ENCODE measurements around the gene PCDHB7.
"Not testable (repeated sequence)": the region's sequence is repeated elsewhere in the genome, so short reads cannot be mapped to it uniquely, and the experiment has no call there.

PCDHB7 gene

DNA sequence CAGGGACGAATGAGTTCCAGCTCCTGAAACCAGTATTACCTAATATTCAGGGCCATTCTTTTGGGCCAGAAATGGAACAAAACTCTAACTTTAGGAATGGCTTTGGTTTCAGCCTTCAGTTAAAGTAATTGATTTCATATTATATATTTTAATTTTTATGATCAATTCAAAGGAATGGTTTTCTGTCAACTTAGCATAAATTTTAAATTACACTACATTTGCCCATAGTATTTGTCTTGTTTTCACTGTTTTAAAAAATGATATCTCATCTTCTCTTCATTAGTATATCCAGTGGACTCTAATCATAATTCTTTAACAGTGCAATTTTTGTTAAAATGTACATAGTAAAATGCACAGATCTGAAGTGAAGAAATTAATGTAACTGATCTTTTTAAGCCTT is 7.9 kb downstream of the PCDHB7 start:
- H3K36me3 ChIP-seq = no peaks in the 10 kb centered on the region
- H3K4me2 ChIP-seq = no peak overlapping the region
- H3K4me1 ChIP-seq = no peaks in the 10 kb centered on the region
- no peak overlapping the region for H3K27ac ChIP-seq
- H3K9ac ChIP-seq = no peak overlapping the region
- H3K4me3 ChIP-seq = no peak overlapping the region
- no peak for TF ChIP-seq Cebpa-rat (IDR thresholded peaks at IDR 0.05)
- no peaks in the 10 kb centered on the region for H4K20me1 ChIP-seq
- no peaks in the 10 kb centered on the region for H3K27me3 ChIP-seq
- peaks cover 39 to 68% (median 48%) of the 10 kb centered on the region in 11 experiments for H3K9me3 ChIP-seq (replicated peaks in 1 of 11)

DNA sequence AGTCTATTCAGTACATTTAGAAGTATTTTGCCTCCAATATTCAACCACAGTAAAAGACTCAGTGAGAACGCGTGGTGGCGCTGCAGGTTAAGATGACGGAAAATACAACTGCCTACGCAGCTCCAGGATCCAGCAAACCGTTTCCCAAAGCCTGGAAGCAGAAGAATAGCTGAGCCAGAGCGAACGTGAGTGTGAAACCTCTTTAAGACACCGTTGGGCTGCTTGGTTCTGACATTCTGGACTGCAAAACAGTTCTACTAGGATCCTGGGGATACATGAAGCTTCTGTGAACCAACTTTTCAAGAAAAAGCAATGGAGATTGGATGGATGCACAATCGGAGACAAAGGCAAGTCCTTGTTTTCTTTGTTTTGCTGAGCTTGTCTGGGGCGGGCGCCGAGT is 9.8 kb downstream of the PCDHB7 start, which contains the start of gene PCDHB16:
Gene PCDHB16 (plus strand): TSS at position 140 of the 400 bp plus-strand sequence. CDS start 173 bp downstream, at position 313.
- H3K27me3 ChIP-seq = no peaks in the 10 kb centered on the region
- H4K20me1 ChIP-seq = no peaks in the 10 kb centered on the region
- no peak within 1 kb of the TSS for H3K9ac ChIP-seq
- H3K4me1 ChIP-seq = no peaks in the 10 kb centered on the region
- no peak within 1 kb of the TSS for H3K4me2 ChIP-seq
- no peak for TF ChIP-seq Cebpa-rat (IDR thresholded peaks at IDR 0.05)
- no peak within 1 kb of the TSS for H3K27ac ChIP-seq
- no peak within 1 kb of the TSS for H3K4me3 ChIP-seq
- H3K9me3 ChIP-seq (replicated peaks in 1 of 11) = peaks cover 41 to 64% (median 52%) of the 10 kb centered on the region in 11 experiments
- no peaks in the 10 kb centered on the region for H3K36me3 ChIP-seq

GRCh38 chr5:141184117-141184855 is 11.8 kb downstream of the PCDHB7 start:
- not testable (repeated sequence) for H3K4me1 ChIP-seq, H3K4me2 ChIP-seq, H3K36me3 ChIP-seq, H3K27me3 ChIP-seq, H3K4me3 ChIP-seq, H3K27ac ChIP-seq, H4K20me1 ChIP-seq, H3K9ac ChIP-seq
- peaks cover 48 to 70% (median 63%) of the 10 kb centered on the region in 11 experiments for H3K9me3 ChIP-seq (replicated peaks in 1 of 11)

- Histone ChIP-seq H3K36me3 (no peaks in the 10 kb centered on the region), H4K20me1 (no peaks in the 10 kb centered on the region), H3K4me3 (peak within 1 kb of the TSS; percentile 19 to 50 (median 45); a peak in 18 of 20 replicates), H3K27ac (peak within 1 kb of the TSS in 7 of 11 experiments; percentile 10 to 52 (median 30); a peak in 4 of 22 replicates), H3K9ac (peak within 1 kb of the TSS in 9 of 11 experiments; percentile 3 to 60 (median 47); a peak in 6 of 22 replicates), H3K4me1 (no peaks in the 10 kb centered on the region), H3K27me3 (no peaks in the 10 kb centered on the region), H3K4me2 (peak within 1 kb of the TSS in 8 of 11 experiments; percentile 10 to 59 (median 26); a peak in 9 of 22 replicates), H3K9me3 (replicated peaks in 1 of 11) (peaks cover 64 to 80% (median 74%) of the 10 kb centered on the region in 11 experiments)
- no peak for TF ChIP-seq Cebpa-rat (IDR thresholded peaks at IDR 0.05)
These were observed 14.6 kb downstream of the PCDHB7 start, which contains the start of gene PCDHB9 for GRCh38 chr5:141186897-141187512. PCDHB9 (plus strand) TSS chr5:141187161; CDS start chr5:141187319, 158 bp downstream.

DNA sequence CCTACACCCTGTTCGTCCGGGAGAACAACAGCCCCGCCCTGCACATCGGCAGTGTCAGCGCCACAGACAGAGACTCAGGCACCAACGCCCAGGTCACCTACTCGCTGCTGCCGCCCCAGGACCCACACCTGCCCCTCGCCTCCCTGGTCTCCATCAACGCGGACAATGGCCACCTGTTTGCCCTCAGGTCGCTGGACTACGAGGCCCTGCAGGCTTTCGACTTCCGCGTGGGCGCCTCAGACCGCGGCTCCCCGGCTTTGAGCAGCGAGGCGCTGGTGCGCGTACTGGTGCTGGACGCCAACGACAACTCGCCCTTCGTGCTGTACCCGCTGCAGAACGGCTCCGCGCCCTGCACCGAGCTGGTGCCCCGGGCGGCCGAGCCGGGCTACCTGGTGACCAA is 16.2 kb downstream of the PCDHB7 start:
- peaks cover 64 to 80% (median 74%) of the 10 kb centered on the region in 11 experiments for H3K9me3 ChIP-seq (replicated peaks in 1 of 11)
- H3K27ac ChIP-seq, H3K9ac ChIP-seq, H3K27me3 ChIP-seq, H3K4me2 ChIP-seq, H3K4me1 ChIP-seq, H3K36me3 ChIP-seq, H4K20me1 ChIP-seq, H3K4me3 ChIP-seq: not testable (repeated sequence)

GRCh38 chr5:141189131-141189530 is 16.7 kb downstream of the PCDHB7 start:
- H3K27me3 ChIP-seq = not testable (repeated sequence)

DNA sequence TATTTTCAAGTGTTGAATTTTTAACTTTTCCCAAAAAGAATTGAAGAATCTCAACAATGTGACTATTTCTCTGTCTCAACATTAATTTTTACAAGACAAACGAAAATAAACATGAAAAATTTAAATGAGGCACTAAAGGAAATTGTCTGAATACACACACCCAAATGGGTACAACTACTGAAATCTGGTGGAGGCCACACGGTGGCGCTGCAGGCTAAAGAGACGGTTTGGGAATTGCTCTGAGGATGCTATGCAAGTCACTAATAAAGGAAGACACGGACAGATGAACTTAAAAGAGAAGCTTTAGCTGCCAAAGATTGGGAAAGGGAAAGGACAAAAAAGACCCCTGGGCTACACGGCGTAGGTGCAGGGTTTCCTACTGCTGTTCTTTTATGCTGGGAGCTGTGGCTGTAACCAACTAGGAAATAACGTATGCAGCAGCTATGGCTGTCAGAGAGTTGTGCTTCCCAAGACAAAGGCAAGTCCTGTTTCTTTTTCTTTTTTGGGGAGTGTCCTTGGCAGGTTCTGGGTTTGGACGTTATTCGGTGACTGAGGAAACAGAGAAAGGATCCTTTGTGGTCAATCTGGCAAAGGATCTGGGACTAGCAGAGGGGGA is 19.8 kb downstream of the PCDHB7 start, which contains the start of gene PCDHB10:
Gene PCDHB10 (plus strand): TSS at position 244 of the 616 bp plus-strand sequence. CDS start 200 bp downstream, at position 444.
- Histone ChIP-seq H3K9ac (no peak within 1 kb of the TSS), H3K4me3 (no peak within 1 kb of the TSS), H3K4me2 (no peak within 1 kb of the TSS), H4K20me1 (no peaks in the 10 kb centered on the region), H3K36me3 (no peaks in the 10 kb centered on the region), H3K9me3 (replicated peaks in 1 of 11) (peaks cover 75 to 89% (median 80%) of the 10 kb centered on the region in 11 experiments), H3K4me1 (no peaks in the 10 kb centered on the region), H3K27ac (no peak within 1 kb of the TSS), H3K27me3 (no peaks in the 10 kb centered on the region)
- TF ChIP-seq Cebpa-rat (IDR thresholded peaks at IDR 0.05) = no peak

More at GRCh38 chr5:141189131-141189530, 16.7 kb downstream of the PCDHB7 start:
- H3K36me3 ChIP-seq, H3K4me1 ChIP-seq, H4K20me1 ChIP-seq, H3K27ac ChIP-seq, H3K9ac ChIP-seq, H3K4me2 ChIP-seq, H3K4me3 ChIP-seq: not testable (repeated sequence)
- peaks cover 63 to 78% (median 73%) of the 10 kb centered on the region in 11 experiments for H3K9me3 ChIP-seq (replicated peaks in 1 of 11)

GRCh38 chr5:141194332-141194731 is 21.9 kb downstream of the PCDHB7 start:
- not testable (repeated sequence) for H3K27ac ChIP-seq, H3K4me3 ChIP-seq, H3K27me3 ChIP-seq, H3K4me2 ChIP-seq, H4K20me1 ChIP-seq, H3K9ac ChIP-seq, H3K36me3 ChIP-seq, H3K4me1 ChIP-seq
- H3K9me3 ChIP-seq (replicated peaks in 1 of 11) = peaks cover 75 to 91% (median 85%) of the 10 kb centered on the region in 11 experiments

DNA sequence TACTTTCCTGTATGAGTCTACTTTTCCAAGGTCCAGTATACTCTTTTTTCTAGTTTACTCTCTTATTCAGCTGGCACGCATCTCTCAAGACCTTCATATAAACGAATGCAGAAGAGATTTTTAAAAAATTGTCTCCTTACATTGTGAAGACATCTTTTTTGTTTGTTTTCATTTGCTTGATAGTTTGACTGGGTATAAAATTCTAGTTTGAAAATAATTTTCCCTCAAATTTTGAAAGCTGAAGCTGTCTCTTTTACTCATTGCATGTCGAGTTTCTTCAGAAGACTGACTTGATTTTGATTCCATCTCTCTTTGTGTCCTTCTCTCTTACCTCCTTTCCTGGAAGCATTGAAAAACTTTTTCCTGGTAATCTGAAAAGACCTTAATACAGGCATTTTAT is 23.9 kb downstream of the PCDHB7 start:
- Histone ChIP-seq H3K27ac (no peak overlapping the region), H3K4me3 (peak overlapping the region in 1 of 10 experiments; percentile 13; a peak in 1 of 20 replicates), H4K20me1 (no peaks in the 10 kb centered on the region), H3K4me2 (no peak overlapping the region), H3K27me3 (no peaks in the 10 kb centered on the region), H3K9ac (no peak overlapping the region), H3K36me3 (no peaks in the 10 kb centered on the region), H3K4me1 (no peaks in the 10 kb centered on the region), H3K9me3 (replicated peaks in 1 of 11) (peaks cover 76 to 91% (median 86%) of the 10 kb centered on the region in 11 experiments)
- TF ChIP-seq Cebpa-rat (IDR thresholded peaks at IDR 0.05) = no peak
